ENCODE measurements around the gene WDR75. TPM values are rescaled to one million over a fixed set of nuclear protein-coding genes. Genes with fewer than 3 reads are reported as not detected.

WDR75 gene
- total and polyA plus RNA-seq, 2 of the 4 experiments (the other 2 are of a cell fraction) = 21.7 to 52.2 TPM

DNA sequence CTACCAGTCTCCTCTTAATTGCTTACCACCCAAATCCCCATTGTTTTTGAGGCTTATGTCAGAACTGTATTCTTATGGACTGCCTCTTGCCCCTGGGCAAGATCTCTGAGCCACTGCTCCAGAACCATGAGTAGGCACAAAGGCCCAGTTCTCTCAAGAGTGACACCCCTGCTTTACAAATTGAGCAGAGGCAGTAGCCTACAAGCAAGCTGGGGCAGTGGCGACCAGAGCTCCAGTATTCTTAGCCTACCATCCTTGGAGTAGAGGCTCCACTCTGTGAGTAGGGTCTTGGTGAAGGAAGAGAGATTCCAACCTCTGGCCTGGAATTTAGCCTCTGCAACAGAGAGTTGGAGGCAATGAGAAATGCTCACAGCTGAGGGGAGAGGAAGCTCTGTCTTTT is 36.5 kb downstream of the WDR75 start:
- WGBS, 2 experiments (ENCODE audit: extremely low coverage in 2 of 2, insufficient read length in 1 of 2) = no CpG with 5 or more reads among the region's 1 CpG
- Histone ChIP-seq H4K20me1 (ENCODE audit: insufficient read depth, low read length) (no peaks in the 10 kb centered on the region), H3K4me3 (ENCODE audit: insufficient read depth, low read depth, low read length) (no peak overlapping the region), H2AFZ (replicated peaks; ENCODE audit: low read length, poor library complexity) (no peak overlapping the region), H3K79me1 (ENCODE audit: low read depth in 1 of 2, low read length in 2 of 2) (no peaks in the 10 kb centered on the region), H2BK120ac (ENCODE audit: low read depth, low read length) (no peak overlapping the region), H2AK9ac (replicated peaks; ENCODE audit: low read depth, low read length, poor library complexity) (no peak overlapping the region), H3K4me1 (ENCODE audit: control insufficient read depth, insufficient read depth, low read length) (no peaks in the 10 kb centered on the region), H2BK20ac (ENCODE audit: low read depth, low read length) (no peak overlapping the region), H3K4me2 (ENCODE audit: low read depth, low read length) (no peak overlapping the region), H3K9me3 (ENCODE audit: control insufficient read depth, insufficient read depth, low read length) (no peaks in the 10 kb centered on the region), H3K36me3 (ENCODE audit: control insufficient read depth, insufficient read depth, low read length) (peaks cover 12% of the 10 kb centered on the region), H3K4ac (ENCODE audit: low read depth, low read length) (no peak overlapping the region), H4K5ac (ENCODE audit: low read depth, low read length) (no peak overlapping the region), H3K23ac (ENCODE audit: low read depth, low read length) (no peak overlapping the region), H4K8ac (ENCODE audit: low read depth in 2 of 2, low read length in 2 of 2) (no peak overlapping the region), H3K56ac (ENCODE audit: extremely low read depth, insufficient read depth, low read length) (no peak overlapping the region), H2BK15ac (ENCODE audit: low read depth, low read length) (no peak overlapping the region), H2AK5ac (ENCODE audit: low read depth, low read length) (no peak overlapping the region), H3K9me1 (ENCODE audit: insufficient read depth, low read length) (no peaks in the 10 kb centered on the region), H3K27ac (ENCODE audit: insufficient read depth, low read length) (no peak overlapping the region), H2BK5ac (ENCODE audit: low read depth, low read length, poor library complexity, severe bottlenecking) (no peak overlapping the region), H3K14ac (replicated peaks; ENCODE audit: low read depth, low read length) (no peak overlapping the region), H3K27me3 (ENCODE audit: control insufficient read depth, insufficient read depth, low read length) (no peaks in the 10 kb centered on the region), H4K91ac (ENCODE audit: insufficient read depth, low read depth, low read length) (no peak overlapping the region), H3K9ac (ENCODE audit: low read depth, low read length) (no peak overlapping the region), H3K18ac (ENCODE audit: low read depth, low read length) (no peak overlapping the region)
- dilution Hi-C loops (cut with HindIII; ENCODE audit: low sequenced_read_pairs, unreplicated experiment) (no loop called here), intact Hi-C loops (cut with micrococcal nuclease) (loop anchor here (5.0 kb wide), 1 partner anchor 150 kb away; no protein-coding TSS in a partner anchor), in situ Hi-C loops (cut with MboI; ENCODE audit: low sequenced_read_pairs) (loop anchor here (10.0 kb wide), 1 partner anchor 157 kb away; no protein-coding TSS in a partner anchor)
- DNase-seq = no peak
- no TSS peak for BruUV-seq (replicated peaks)
- TF ChIP-seq, protein P1, sequence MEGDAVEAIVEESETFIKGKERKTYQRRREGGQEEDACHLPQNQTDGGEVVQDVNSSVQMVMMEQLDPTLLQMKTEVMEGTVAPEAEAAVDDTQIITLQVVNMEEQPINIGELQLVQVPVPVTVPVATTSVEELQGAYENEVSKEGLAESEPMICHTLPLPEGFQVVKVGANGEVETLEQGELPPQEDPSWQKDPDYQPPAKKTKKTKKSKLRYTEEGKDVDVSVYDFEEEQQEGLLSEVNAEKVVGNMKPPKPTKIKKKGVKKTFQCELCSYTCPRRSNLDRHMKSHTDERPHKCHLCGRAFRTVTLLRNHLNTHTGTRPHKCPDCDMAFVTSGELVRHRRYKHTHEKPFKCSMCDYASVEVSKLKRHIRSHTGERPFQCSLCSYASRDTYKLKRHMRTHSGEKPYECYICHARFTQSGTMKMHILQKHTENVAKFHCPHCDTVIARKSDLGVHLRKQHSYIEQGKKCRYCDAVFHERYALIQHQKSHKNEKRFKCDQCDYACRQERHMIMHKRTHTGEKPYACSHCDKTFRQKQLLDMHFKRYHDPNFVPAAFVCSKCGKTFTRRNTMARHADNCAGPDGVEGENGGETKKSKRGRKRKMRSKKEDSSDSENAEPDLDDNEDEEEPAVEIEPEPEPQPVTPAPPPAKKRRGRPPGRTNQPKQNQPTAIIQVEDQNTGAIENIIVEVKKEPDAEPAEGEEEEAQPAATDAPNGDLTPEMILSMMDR (conservative IDR thresholded peaks at IDR 0.05; ENCODE audit: low read depth, low read length) = no peak
- TF ChIP-seq RAD21 (IDR thresholded peaks at IDR 0.05; ENCODE audit: low read length) = no peak
- TF ChIP-seq USF2 (IDR thresholded peaks at IDR 0.05; ENCODE audit: low read depth, low read length) = no peak
- no peak for TF ChIP-seq MAFK (IDR thresholded peaks at IDR 0.05; ENCODE audit: low read depth, low read length)
- TF ChIP-seq MXI1 (IDR thresholded peaks at IDR 0.05; ENCODE audit: borderline replicate concordance, low read depth, low read length) = no peak
- TF ChIP-seq CHD1 (IDR thresholded peaks at IDR 0.05; ENCODE audit: low read depth, low read length) = no peak
- TF ChIP-seq NFE2L2 (IDR thresholded peaks at IDR 0.05; ENCODE audit: low read depth, low read length) = no peak
- no peak for TF ChIP-seq POLR2A (IDR thresholded peaks at IDR 0.05; ENCODE audit: low read depth, low read length)
- TF ChIP-seq FOS (IDR thresholded peaks at IDR 0.05; ENCODE audit: low read depth, low read length) = no peak
- no peak for TF ChIP-seq SMC3 (IDR thresholded peaks at IDR 0.05; ENCODE audit: low read depth, low read length)
- no peak for TF ChIP-seq MAZ (IDR thresholded peaks at IDR 0.05; ENCODE audit: borderline replicate concordance, low read depth, low read length)
- TF ChIP-seq BHLHE40 (IDR thresholded peaks at IDR 0.05; ENCODE audit: low read depth, low read length) = no peak
- TF ChIP-seq, protein P2, sequence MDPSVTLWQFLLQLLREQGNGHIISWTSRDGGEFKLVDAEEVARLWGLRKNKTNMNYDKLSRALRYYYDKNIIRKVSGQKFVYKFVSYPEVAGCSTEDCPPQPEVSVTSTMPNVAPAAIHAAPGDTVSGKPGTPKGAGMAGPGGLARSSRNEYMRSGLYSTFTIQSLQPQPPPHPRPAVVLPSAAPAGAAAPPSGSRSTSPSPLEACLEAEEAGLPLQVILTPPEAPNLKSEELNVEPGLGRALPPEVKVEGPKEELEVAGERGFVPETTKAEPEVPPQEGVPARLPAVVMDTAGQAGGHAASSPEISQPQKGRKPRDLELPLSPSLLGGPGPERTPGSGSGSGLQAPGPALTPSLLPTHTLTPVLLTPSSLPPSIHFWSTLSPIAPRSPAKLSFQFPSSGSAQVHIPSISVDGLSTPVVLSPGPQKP (IDR thresholded peaks at IDR 0.05; ENCODE audit: borderline replicate concordance, low read depth, low read length) = no peak
- no peak for TF ChIP-seq RFX5 (IDR thresholded peaks at IDR 0.05; ENCODE audit: low read depth, low read length)
- no peak for TF ChIP-seq CEBPB (IDR thresholded peaks at IDR 0.05; ENCODE audit: low read depth, low read length)
- no peak for TF ChIP-seq RCOR1 (IDR thresholded peaks at IDR 0.05; ENCODE audit: insufficient replicate concordance, low read length)
- ChIA-PET POLR2A (ENCODE audit: unreplicated experiment) (interaction anchor here (0.6 kb wide), 1 partner anchor 19 kb away, joined by 3 read pairs; no protein-coding TSS in a partner anchor), CTCF (interaction anchor here (1.1 kb wide), 1 partner anchor 24 kb away, joined by 3 read pairs; no protein-coding TSS in a partner anchor)
- no peak for ATAC-seq (ENCODE audit: low read depth)

Data from IMR-90 (cell line).